CD1c-positive myeloid dendritic cell (primary cell): ENCODE data around the gene DIPK1B.
A peak's percentile ranks its signal among the peaks of the same experiment; 100 is the strongest.
"Not testable (repeated sequence)": the region's sequence is repeated elsewhere in the genome, so short reads cannot be mapped to it uniquely, and the experiment has no call there.

ENCODE experiments used
- DNase-seq: peaks from one replicate; pipeline ENCODE4 v3.0.0-alpha.2; 2016; ENCODE audit errors: extremely low spot score

Gene DIPK1B

GRCh38 chr9:136698635-136699246 is 13.6 kb upstream of the DIPK1B start:
- DNase-seq, result no peak

- DNase-seq, result no peak
Measured at GRCh38 chr9:136700304-136700703, 12.1 kb upstream of the DIPK1B start.

GRCh38 chr9:136700959-136701667 is 11.3 kb upstream of the DIPK1B start:
- peak; percentile 82 for DNase-seq

- no peak for DNase-seq
Measured at GRCh38 chr9:136701668-136702053, 10.7 kb upstream of the DIPK1B start.

- peak; percentile 74 for DNase-seq
Measured at GRCh38 chr9:136703276-136703860, 9.0 kb upstream of the DIPK1B start.

GRCh38 chr9:136704741-136705140 is 7.6 kb upstream of the DIPK1B start:
- not testable (repeated sequence) for DNase-seq

- DNase-seq, result peak; percentile 71
Measured at GRCh38 chr9:136705564-136705963, 6.8 kb upstream of the DIPK1B start.

- no peak for DNase-seq
Measured at GRCh38 chr9:136707011-136707410, 5.4 kb upstream of the DIPK1B start.

GRCh38 chr9:136707849-136708517 is 4.4 kb upstream of the DIPK1B start:
- no peak for DNase-seq

GRCh38 chr9:136709454-136710109 is 2.8 kb upstream of the DIPK1B start:
- no peak for DNase-seq

- no peak for DNase-seq
Measured at GRCh38 chr9:136710543-136710942, 1.8 kb upstream of the DIPK1B start.

GRCh38 chr9:136711219-136711648 is 1.1 kb upstream of the DIPK1B start:
- not testable (repeated sequence) for DNase-seq

- DNase-seq, result no peak
Measured at GRCh38 chr9:136712690-136713544, 545 bp downstream of the DIPK1B start.

GRCh38 chr9:136713550-136713949 is 1.2 kb downstream of the DIPK1B start:
- no peak for DNase-seq

GRCh38 chr9:136714096-136714892 is 1.9 kb downstream of the DIPK1B start:
- no peak for DNase-seq

GRCh38 chr9:136714893-136715274 is 2.5 kb downstream of the DIPK1B start:
- DNase-seq, result no peak

GRCh38 chr9:136717399-136717798 is 5.0 kb downstream of the DIPK1B start:
- no peak for DNase-seq

- DNase-seq, result no peak
Measured at GRCh38 chr9:136718345-136719194, 6.2 kb downstream of the DIPK1B start.

- peak; percentile 77 for DNase-seq
Measured at GRCh38 chr9:136719195-136719880, 7.0 kb downstream of the DIPK1B start.
